Keratinocyte (primary cell): ENCODE results near the gene BEAN1.

Experiments
- EZH2 ChIP-seq: IDR thresholded peaks from one replicate; pipeline ENCODE4 v1.6.1; 2012; ENCODE audit warnings: inconsistent platforms, mild to moderate bottlenecking, low read length, moderate library complexity
- TF ChIP-seq, protein P1 (sequence below), 3 experiments: IDR thresholded peaks in 1 of 3; conservative IDR thresholded peaks in 1 of 3; optimal IDR thresholded peaks in 1 of 3; 2 replicates in 2 of 3; 3 replicates in 1 of 3; pipeline versions ENCODE3 to v1.5.1; 2011; ENCODE audit warnings: low read length in 3 of 3, mild to moderate bottlenecking in 3 of 3, moderate library complexity in 2 of 3, control low read depth in 1 of 3, inconsistent platforms in 1 of 3; ENCODE audit not compliant: insufficient read depth in 2 of 3; ENCODE audit errors: extremely low read depth in 1 of 3

- TF ChIP-seq, protein P1, sequence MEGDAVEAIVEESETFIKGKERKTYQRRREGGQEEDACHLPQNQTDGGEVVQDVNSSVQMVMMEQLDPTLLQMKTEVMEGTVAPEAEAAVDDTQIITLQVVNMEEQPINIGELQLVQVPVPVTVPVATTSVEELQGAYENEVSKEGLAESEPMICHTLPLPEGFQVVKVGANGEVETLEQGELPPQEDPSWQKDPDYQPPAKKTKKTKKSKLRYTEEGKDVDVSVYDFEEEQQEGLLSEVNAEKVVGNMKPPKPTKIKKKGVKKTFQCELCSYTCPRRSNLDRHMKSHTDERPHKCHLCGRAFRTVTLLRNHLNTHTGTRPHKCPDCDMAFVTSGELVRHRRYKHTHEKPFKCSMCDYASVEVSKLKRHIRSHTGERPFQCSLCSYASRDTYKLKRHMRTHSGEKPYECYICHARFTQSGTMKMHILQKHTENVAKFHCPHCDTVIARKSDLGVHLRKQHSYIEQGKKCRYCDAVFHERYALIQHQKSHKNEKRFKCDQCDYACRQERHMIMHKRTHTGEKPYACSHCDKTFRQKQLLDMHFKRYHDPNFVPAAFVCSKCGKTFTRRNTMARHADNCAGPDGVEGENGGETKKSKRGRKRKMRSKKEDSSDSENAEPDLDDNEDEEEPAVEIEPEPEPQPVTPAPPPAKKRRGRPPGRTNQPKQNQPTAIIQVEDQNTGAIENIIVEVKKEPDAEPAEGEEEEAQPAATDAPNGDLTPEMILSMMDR (optimal IDR thresholded peaks at IDR 0.05 in 1 of 3, IDR thresholded peaks at IDR 0.05 in 1 of 3, conservative IDR thresholded peaks at IDR 0.05 in 1 of 3; ENCODE audit: extremely low read depth in 1 of 3, insufficient read depth in 2 of 3, low read length in 3 of 3): no peak
- no peak for TF ChIP-seq EZH2
These were observed 3.1 kb downstream of the BEAN1 start for GRCh38 chr16:66430214-66430613.
